NCI-H2107 treated with DMSO at 0.1 percent for 48 hours (cell line): Measurements from ENCODE around the gene PACSIN2.
A peak's percentile ranks its signal among the peaks of the same experiment; 100 is the strongest.
"Not testable (repeated sequence)": the region's sequence is repeated elsewhere in the genome, so short reads cannot be mapped to it uniquely, and the experiment has no call there.

Experiments used
- DNase-seq: peaks from one replicate; lab custom pipeline; 2025; ENCODE audit not compliant: unreplicated experiment; lab: John Stamatoyannopoulos, UW

PACSIN2 gene

GRCh38 chr22:42947211-42947990 lies 67.5 kb downstream of the PACSIN2 start:
- peak; percentile 51 for DNase-seq

GRCh38 chr22:42946546-42947198 lies 68.3 kb downstream of the PACSIN2 start:
- no peak for DNase-seq

- DNase-seq, result no peak
Observed at GRCh38 chr22:42945736-42946135, 69.2 kb downstream of the PACSIN2 start.

- DNase-seq, result no peak
Observed at GRCh38 chr22:42945027-42945426, 69.9 kb downstream of the PACSIN2 start.

- no peak for DNase-seq
Observed at GRCh38 chr22:42944409-42944808, 70.5 kb downstream of the PACSIN2 start.

- DNase-seq, result no peak
Observed at GRCh38 chr22:42943981-42944380, 71.0 kb downstream of the PACSIN2 start.

- DNase-seq, result no peak
Observed at GRCh38 chr22:42942351-42942750, 72.6 kb downstream of the PACSIN2 start.

GRCh38 chr22:42939941-42940653 lies 74.9 kb downstream of the PACSIN2 start:
- DNase-seq, result no peak

- no peak for DNase-seq
Observed at GRCh38 chr22:42939451-42939881, 75.5 kb downstream of the PACSIN2 start.

- DNase-seq, result no peak
Observed at GRCh38 chr22:42938976-42939375, 76.0 kb downstream of the PACSIN2 start.

- no peak for DNase-seq
Observed at GRCh38 chr22:42938449-42938848, 76.5 kb downstream of the PACSIN2 start.

- no peak for DNase-seq
Observed at GRCh38 chr22:42937164-42937843, 77.6 kb downstream of the PACSIN2 start.

GRCh38 chr22:42936680-42937079 lies 78.3 kb downstream of the PACSIN2 start:
- not testable (repeated sequence) for DNase-seq

GRCh38 chr22:42934338-42934737 lies 80.6 kb downstream of the PACSIN2 start:
- no peak for DNase-seq

GRCh38 chr22:42933485-42934091 lies 81.4 kb downstream of the PACSIN2 start:
- no peak for DNase-seq

GRCh38 chr22:42932857-42933484 lies 82.0 kb downstream of the PACSIN2 start:
- DNase-seq, result no peak

GRCh38 chr22:42932197-42932519 lies 82.8 kb downstream of the PACSIN2 start:
- DNase-seq, result no peak

GRCh38 chr22:42931421-42932196 lies 83.3 kb downstream of the PACSIN2 start:
- no peak for DNase-seq

- no peak for DNase-seq
Observed at GRCh38 chr22:42930810-42931420, 84.0 kb downstream of the PACSIN2 start.

- DNase-seq, result no peak
Observed at GRCh38 chr22:42929838-42930155, 85.2 kb downstream of the PACSIN2 start.
